Spleen (tissue), 11 donors: ENCODE measurements around the gene CCDC78. TPM values are rescaled to one million over a fixed set of nuclear protein-coding genes. Genes with fewer than 3 reads are reported as not detected.

Experiments used
- DNase-seq: peaks from one replicate; pipeline ENCODE4 v3.0.0-alpha.2; 2020
- H3K27ac ChIP-seq, 8 donors: fragments of 200-600 bp; sonication (generic) in 7 of 8; 1 replicate in 4 of 8; 2 replicates in 4 of 8; pipeline versions ENCODE4 v1.5.0 to v1.8.0; 2016 to 2021; ENCODE audit warnings: inconsistent platforms in 4 of 8, mild to moderate bottlenecking in 4 of 8, moderate library complexity in 1 of 8
- H3K27me3 ChIP-seq, 7 donors: fragments of 200-600 bp; sonication (generic) in 6 of 7; replicated peaks in 1 of 7; 1 replicate in 4 of 7; 2 replicates in 3 of 7; pipeline versions ENCODE4 v1.5.0 to v1.8.0; 2016 to 2021; ENCODE audit warnings: inconsistent platforms in 3 of 7, mild to moderate bottlenecking in 1 of 7
- H3K36me3 ChIP-seq, 6 donors: fragments of 200-600 bp; sonication (generic) in 5 of 6; 1 replicate in 4 of 6; 2 replicates in 2 of 6; pipeline versions ENCODE4 v1.5.0 to v1.8.0; 2016 to 2021; ENCODE audit warnings: inconsistent platforms in 2 of 6
- H3K4me1 ChIP-seq, 6 donors: fragments of 200-600 bp; sonication (generic) in 5 of 6; 1 replicate in 3 of 6; 2 replicates in 3 of 6; pipeline versions ENCODE4 v1.5.0 to v1.8.0; 2016 to 2021; ENCODE audit warnings: inconsistent platforms in 3 of 6
- H3K4me3 ChIP-seq, 8 donors: fragments of 200-600 bp; sonication (generic) in 7 of 8; 1 replicate in 4 of 8; 2 replicates in 4 of 8; pipeline versions ENCODE4 v1.5.0 to v1.8.0; 2016 to 2021; ENCODE audit warnings: inconsistent platforms in 4 of 8, mild to moderate bottlenecking in 4 of 8, moderate library complexity in 2 of 8
- H3K9me3 ChIP-seq, 8 donors: fragments of 200-600 bp; sonication (generic) in 7 of 8; 1 replicate in 4 of 8; 2 replicates in 4 of 8; pipeline versions ENCODE4 v1.5.0 to v1.8.0; 2016 to 2021; ENCODE audit warnings: inconsistent platforms in 4 of 8
- POLR2A ChIP-seq, 3 donors: fragments of 450-650 bp; IDR thresholded peaks; one replicate each; pipeline ENCODE4 v1.5.1; 2017; ENCODE audit warnings: antibody characterized with exemption in 3 of 3, mild to moderate bottlenecking in 1 of 3
- POLR2AphosphoS5 ChIP-seq, 3 donors: sonication (generic); formaldehyde crosslinking; IDR thresholded peaks; one replicate each; pipeline ENCODE4 v1.5.1; 2017; ENCODE audit warnings: antibody characterized with exemption in 3 of 3
- WGBS, 5 donors: extraction: QIAGEN DNeasy Blood & Tissue Kit in 3 of 5; methylation state at CpG; one replicate each; pipeline versions ENCODE4 v1.1.5 to v1.1.7; 2013 to 2018; 5-methylcytosine and 5-hydroxymethylcytosine counted together
- intact Hi-C: fragments of 100-400 bp; cut with DNase I; formaldehyde crosslinking; loops from one replicate; pipeline ENCODE4 v1.15.0; 2023; ENCODE audit warnings: low total_unique reads
- polyA plus RNA-seq, 3 donors: library from polyadenylated mRNA; stranded (reverse); fragments of 200-250 nt; gene quantifications; one replicate each; pipeline ENCODE4 v1.2.1, GENCODE V29; 2013
- total RNA-seq, 7 donors: library from RNA; depleted of rRNA in 3 of 7; stranded (reverse); fragments of >200 nt in 3 of 7; fragmentation: NEBNext Ultra II Directional in 4 of 7; extraction: Animal tissue kit (Norgen Biotek cat#: 25700) in 4 of 7; gene quantifications; one replicate each; pipeline versions ENCODE4 v1.1.0 to v1.2.1, GENCODE V29; 2016 to 2021
- TF ChIP-seq, protein P1 (sequence below), 11 experiments: fragments of 200-600 bp in 7 of 11; fragments of 450-650 bp in 4 of 11; sonication (generic) in 4 of 11; IDR thresholded peaks in 8 of 11; conservative IDR thresholded peaks in 3 of 11; 1 replicate in 7 of 11; 2 replicates in 4 of 11; pipeline versions ENCODE4 v1.4.0 to v1.8.0; 2016 to 2021; ENCODE audit warnings: antibody characterized with exemption in 11 of 11, inconsistent platforms in 4 of 11, mild to moderate bottlenecking in 1 of 11
- donor health status: healthy with polysubstance abuse.
- donor health status: DM: no; HTN: no; CAD: no; lungs with moderate emphysema.
- donor health status: DM: no; HTN: no; CAD: no.
- donor health status: Bipolar disorder and iron deficiency.
- donor health status: healthy.
- donor health status: DM: no; HTN: no; CAD: no.
- donor health status: DM: yes; HTN: yes; CAD: no.

CCDC78 gene
- total and polyA plus RNA-seq, 10 donors = 2.9 to 23.7 (median 7.2) TPM

DNA sequence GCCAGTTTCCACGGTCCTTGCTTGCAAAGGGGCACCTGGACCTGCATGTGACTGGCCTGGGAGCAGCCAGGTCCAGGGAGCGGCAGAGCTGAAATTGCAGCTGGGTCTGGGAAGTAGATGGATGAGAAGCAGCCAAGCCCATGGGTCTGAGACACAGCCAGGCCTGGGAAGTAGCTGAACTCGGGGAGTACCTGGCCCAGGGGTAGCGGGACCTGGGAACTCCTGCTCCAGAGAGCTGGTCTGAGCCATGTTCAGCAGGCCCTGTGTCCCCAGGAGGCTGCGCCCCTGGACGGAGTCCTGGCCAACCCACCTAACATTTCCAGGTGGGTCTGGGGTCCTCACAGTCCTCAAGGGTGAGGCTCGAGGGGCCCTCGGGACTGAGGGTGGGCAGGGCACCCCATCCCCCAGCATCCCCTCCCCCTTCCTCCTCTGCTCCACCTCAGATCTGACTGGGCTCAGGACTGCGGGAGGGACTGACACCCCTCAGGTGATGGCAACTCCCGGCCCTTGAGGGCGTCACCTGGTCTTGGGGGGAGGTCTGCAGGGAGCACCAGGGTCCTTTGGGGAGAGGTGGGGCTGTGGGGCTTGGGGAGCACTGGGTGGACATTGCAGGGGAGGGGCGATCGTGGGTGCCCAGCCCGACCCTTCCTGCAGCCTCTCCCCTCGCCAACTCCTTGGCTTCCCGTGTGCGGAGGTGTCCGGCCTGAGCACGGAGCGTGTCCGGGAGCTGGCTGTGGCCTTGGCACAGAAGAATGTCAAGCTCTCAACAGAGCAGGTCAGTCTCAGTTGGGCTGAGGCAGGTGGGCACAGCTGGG, 37.3 kb upstream of the CCDC78 start:
- Histone ChIP-seq H3K4me3 (no peak overlapping the region), H3K9me3 (no peaks in the 10 kb centered on the region), H3K27ac (no peak overlapping the region), H3K27me3 (peaks cover 0 to 77% (median 15%) of the 10 kb centered on the region in 7 donors), H3K4me1 (no peaks in the 10 kb centered on the region), H3K36me3 (no peaks in the 10 kb centered on the region)
- DNase-seq = no peak
- intact Hi-C loops = no loop called here
- 73 to 87% (median 77%) methylated on average over 17 to 21 of the region's 21 CpGs for WGBS, 5 donors
- no peak for TF ChIP-seq POLR2A (IDR thresholded peaks at IDR 0.05)
- TF ChIP-seq, protein P1, sequence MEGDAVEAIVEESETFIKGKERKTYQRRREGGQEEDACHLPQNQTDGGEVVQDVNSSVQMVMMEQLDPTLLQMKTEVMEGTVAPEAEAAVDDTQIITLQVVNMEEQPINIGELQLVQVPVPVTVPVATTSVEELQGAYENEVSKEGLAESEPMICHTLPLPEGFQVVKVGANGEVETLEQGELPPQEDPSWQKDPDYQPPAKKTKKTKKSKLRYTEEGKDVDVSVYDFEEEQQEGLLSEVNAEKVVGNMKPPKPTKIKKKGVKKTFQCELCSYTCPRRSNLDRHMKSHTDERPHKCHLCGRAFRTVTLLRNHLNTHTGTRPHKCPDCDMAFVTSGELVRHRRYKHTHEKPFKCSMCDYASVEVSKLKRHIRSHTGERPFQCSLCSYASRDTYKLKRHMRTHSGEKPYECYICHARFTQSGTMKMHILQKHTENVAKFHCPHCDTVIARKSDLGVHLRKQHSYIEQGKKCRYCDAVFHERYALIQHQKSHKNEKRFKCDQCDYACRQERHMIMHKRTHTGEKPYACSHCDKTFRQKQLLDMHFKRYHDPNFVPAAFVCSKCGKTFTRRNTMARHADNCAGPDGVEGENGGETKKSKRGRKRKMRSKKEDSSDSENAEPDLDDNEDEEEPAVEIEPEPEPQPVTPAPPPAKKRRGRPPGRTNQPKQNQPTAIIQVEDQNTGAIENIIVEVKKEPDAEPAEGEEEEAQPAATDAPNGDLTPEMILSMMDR (IDR thresholded peaks at IDR 0.05 in 8 of 11, conservative IDR thresholded peaks at IDR 0.05 in 3 of 11) = no peak
- TF ChIP-seq POLR2AphosphoS5 (IDR thresholded peaks at IDR 0.05) = no peak

GRCh38 chr16:762595-763268, 36.5 kb upstream of the CCDC78 start:
- no peak for DNase-seq
- no peak overlapping the region for H3K27ac ChIP-seq
- no peaks in the 10 kb centered on the region for H3K36me3 ChIP-seq
- H3K4me3 ChIP-seq = no peak overlapping the region
- peaks cover 0 to 75% (median 14%) of the 10 kb centered on the region in 7 donors for H3K27me3 ChIP-seq
- TF ChIP-seq POLR2AphosphoS5 (IDR thresholded peaks at IDR 0.05) (no peak), POLR2A (IDR thresholded peaks at IDR 0.05) (no peak)
- TF ChIP-seq, protein P1 (IDR thresholded peaks at IDR 0.05 in 8 of 11, conservative IDR thresholded peaks at IDR 0.05 in 3 of 11) = no peak
- 67 to 83% (median 79%) methylated on average over 3 to 17 of the region's 17 CpGs for WGBS, 5 donors
- no peaks in the 10 kb centered on the region for H3K9me3 ChIP-seq
- intact Hi-C loops = no loop called here
- H3K4me1 ChIP-seq = no peaks in the 10 kb centered on the region

DNA sequence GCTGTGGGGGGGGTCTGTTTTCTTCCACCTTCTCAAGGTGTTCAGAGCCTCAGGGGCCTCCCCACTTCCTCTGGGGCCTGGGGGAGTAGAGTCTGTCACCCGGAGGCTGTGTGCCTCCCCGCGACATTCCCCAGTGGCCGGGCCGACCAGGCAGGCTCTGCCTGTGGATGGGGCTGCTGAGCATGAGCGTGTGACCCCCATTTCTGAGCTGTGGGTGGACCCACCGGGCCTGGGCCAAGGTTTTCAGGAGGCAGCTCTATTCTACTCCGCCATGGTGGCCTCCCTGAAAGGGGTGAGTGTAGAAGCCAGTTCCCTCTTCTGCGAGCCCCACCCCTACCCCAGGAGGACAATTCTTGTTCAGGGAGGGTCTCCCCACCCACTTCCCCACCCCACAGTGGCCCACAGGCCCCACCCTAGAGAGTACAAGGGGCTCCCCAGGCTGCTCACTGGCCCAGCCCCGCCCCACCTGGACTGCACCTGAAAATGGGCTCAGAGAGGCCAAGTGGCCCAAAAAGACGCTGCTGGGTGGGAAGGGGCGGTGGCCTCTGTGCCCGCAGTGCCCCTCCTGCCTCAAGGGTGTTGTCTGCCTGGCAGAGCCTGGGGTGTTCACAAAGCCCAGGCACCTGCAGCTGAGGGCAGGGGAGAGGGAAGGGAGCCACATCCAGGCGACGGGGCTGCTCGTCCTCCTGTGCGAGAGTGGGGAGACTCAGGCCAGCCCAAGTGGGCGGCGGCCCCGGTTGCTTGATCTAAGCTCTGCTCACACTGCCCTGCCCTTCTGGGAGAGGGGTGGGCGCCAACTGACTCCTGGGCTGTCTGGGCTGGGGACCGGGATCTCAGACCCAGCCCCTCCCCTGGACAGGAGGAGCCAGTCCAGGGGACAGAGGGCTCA, 35.6 kb upstream of the CCDC78 start:
- no peak for DNase-seq
- no peak overlapping the region for H3K27ac ChIP-seq

More for the DNA sequence above, 35.6 kb upstream of the CCDC78 start:
- no peaks in the 10 kb centered on the region for H3K4me1 ChIP-seq
- no peaks in the 10 kb centered on the region for H3K36me3 ChIP-seq
- H3K27me3 ChIP-seq = peaks cover 0 to 71% (median 14%) of the 10 kb centered on the region in 7 donors
- WGBS, 5 donors = 74 to 91% (median 76%) methylated on average over 9 to 22 of the region's 22 CpGs
- TF ChIP-seq, protein P1 (IDR thresholded peaks at IDR 0.05 in 8 of 11, conservative IDR thresholded peaks at IDR 0.05 in 3 of 11) = no peak
- no peak for TF ChIP-seq POLR2A (IDR thresholded peaks at IDR 0.05)
- no peak for TF ChIP-seq POLR2AphosphoS5 (IDR thresholded peaks at IDR 0.05)
- H3K4me3 ChIP-seq = no peak overlapping the region
- H3K9me3 ChIP-seq = peaks cover 0 to under 1% (median 0%) of the 10 kb centered on the region in 8 donors
- intact Hi-C loops = no loop called here
